Bone marrow (tissue), 2 donors: ENCODE measurements around the gene CWH43.
"Not testable (repeated sequence)": the region's sequence is repeated elsewhere in the genome, so short reads cannot be mapped to it uniquely, and the experiment has no call there.

ENCODE experiments used
- DNase-seq, 2 donors: peaks; one replicate each; lab custom pipeline; 2025; lab: John Stamatoyannopoulos, UW

The CWH43 gene

DNA sequence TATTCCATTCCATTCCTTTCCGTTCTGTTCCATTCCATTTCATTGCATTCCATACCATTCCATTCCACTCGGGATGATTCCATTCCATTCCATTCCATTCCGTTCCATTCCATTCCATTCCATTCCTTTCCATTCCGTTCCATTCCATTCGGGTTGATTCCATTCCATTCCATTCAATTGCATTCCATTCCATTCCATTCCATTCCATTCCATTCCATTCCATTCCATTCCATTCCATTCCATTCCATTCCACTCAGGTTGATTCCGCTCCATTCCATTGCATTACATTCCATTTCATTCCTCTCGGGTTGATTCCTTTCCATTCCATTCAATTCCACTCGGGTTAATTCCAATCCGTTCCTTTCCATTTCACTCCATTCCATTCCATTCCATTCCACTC lies 111.0 kb downstream of the CWH43 start:
- not testable (repeated sequence) for DNase-seq

DNA sequence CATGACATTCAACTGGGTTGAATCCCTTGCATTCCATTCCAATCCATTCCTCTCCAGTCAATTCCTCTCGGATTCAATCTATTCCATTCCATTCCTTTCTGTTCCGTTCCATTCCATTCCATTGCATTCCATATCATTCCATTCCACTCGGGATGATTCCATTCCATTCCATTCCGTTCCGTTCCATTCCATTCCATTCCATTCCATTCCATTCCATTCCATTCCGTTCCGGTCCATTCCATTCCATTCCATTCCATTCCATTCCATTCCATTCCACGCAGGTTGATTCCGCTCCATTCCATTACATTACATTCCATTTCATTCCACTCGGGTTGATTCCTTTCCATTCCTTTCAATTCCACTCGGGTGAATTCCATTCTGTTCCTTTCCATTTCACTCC lies 111.4 kb downstream of the CWH43 start:
- DNase-seq: not testable (repeated sequence)

DNA sequence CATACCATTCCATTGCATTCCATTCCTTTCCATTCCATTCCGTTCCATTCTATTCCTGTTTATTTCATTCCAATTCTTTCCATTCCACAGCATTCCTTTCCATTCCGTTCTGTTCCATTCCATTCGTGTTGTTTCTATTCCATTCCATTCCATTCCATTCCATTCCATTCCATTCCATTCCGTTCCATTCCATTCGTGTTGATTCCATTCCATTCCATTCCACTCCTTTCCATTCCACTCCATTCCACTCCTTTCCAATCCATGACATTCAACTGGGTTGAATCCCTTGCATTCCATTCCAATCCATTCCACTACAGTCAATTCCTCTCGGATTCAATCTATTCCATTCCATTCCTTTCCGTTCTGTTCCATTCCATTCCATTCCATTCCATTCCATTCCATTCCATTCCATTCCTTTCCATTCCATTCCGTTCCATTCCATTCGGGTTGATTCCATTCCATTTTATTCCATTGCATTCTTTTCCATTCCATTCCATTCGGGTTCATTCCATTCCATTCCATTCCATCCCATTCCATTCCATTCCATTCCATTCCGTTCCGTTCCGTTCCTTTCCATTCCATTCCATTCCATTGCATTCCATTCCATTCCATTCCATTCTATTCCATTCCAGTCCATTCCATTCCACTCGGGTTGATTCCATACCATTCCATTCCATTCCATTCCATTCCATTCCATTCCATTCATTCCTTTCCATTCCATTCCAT lies 112.1 kb downstream of the CWH43 start:
- not testable (repeated sequence) for DNase-seq

DNA sequence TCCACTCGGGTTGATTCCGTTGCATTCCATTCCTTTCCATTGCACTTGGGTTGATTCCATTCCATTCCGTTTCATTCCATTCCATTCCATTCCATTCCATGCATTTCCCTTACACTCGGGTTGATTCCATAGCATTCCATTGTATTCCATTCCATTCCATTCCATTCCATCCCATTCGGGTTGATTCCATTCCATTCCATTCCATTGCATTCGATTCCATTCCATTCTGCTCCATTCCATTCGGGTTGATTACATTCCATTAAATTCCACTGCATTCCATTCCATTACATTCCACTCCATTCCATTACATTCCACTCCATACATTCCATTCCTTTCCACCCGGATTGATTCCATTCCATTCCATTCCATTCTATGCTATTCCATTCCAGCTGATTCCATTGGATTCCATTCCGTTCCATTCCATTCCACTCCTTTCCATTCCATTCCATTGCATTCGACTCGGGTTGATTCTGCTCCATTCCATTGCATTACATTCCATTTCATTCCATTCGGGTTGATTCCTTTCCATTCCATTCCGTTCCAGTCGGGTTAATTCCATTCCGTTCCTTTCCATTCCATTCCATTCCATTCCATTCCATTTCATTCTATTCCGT lies 113.9 kb downstream of the CWH43 start:
- DNase-seq: not testable (repeated sequence)

DNA sequence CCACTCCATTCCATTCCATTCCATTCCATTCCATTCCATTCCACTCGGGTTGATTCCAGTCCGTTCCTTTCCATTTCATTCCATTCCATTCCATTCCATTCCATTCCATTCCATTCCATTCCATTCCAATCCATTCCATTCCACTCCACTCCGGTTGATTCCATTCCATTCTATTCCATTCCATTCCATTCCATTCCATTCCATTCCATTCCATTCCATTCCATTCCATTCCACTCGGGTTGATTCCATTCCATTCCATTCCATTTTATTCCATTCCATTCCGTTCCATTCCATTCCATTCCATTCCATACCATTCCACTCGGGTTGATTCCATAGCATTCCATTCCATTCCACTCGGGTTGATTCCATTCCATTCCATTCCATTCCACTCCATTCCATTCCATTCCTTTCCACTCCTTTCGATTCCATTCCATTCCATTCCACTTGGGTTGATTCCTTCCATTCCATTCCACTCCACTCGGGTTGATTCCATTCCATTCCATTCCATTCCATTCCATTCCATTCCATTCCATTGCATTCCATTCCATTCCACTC lies 116.3 kb downstream of the CWH43 start:
- DNase-seq: not testable (repeated sequence)

DNA sequence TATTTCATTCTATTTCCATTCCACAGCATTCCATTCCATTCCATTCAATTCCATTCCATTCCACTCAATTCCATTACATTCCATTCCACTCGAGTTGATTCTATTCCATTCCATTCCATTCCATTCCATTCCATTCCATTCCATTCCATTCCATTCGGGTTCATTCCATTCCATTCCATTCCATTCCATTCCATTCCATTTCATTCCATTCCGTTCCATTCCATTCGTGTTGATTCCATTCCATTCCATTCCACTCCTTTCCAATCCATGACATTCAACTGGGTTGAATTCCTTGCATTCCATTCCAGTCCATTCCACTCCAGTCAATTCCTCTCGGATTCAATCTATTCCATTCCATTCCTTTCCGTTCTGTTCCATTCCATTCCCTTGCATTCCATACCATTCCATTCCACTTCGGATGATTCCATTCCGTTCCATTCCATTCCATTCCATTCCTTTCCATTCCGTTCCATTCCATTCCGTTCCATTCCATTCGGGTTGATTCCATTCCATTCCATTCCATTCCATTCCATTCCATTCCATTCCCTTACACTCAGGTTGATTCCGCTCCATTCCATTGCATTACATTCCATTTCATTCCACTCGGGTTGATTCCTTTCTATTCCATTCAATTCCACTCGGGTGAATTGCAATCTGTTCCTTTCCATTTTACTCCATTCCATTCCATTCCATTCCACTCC lies 117.5 kb downstream of the CWH43 start:
- not testable (repeated sequence) for DNase-seq

DNA sequence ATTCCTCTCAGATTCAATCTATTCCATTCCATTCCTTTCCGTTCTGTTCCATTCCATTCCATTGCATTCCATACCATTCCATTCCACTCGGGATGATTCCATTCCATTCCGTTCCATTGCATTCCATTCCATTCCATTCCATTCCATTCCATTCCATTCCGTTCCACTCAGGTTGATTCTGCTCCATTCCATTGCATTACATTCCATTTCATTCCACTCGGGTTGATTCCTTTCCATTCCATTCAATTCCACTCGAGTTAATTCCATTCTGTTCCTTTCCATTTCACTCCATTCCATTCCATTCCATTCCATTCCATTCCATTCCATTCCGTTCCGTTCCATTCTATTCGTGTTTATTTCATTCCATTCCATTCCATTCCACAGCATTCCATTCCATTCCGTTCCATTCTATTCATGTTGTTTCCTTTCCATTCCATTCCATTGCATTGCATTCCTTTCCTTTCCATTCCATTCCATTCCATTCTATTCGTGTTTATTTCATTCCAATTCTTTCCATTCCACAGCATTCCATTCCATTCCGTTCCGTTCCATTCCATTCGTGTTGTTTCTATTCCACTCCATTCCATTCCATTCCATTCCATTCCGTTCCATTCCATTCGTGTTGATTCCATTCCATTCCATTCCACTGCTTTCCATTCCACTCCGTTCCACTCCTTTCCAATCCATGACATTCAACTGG lies 118.3 kb downstream of the CWH43 start:
- not testable (repeated sequence) for DNase-seq

DNA sequence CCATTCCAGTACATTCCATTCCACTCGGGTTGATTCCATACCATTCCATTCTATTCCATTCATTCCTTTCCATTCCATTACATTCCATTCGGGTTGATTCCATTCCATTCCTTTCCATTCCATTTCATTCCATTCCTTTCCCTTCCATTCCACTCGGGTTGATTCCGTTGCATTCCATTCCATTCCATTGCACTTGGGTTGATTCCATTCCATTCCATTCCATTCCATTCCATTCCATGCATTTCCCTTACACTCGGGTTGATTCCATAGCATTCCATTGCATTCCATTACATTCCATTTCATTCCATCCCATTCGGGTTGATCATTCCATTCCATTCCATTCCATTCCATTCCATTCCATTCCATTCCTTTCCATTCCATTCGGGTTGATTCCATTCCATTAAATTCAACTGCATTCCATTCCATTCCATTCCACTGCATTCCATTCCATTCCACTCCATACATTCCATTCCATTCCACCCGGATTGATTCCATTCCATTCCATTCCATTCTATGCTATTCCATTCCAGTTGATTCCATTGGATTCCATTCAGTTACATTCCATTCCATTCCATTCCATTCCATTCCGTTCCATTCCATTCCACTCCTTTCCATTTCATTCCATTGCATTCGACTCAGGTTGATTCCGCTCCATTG lies 119.3 kb downstream of the CWH43 start:
- DNase-seq: not testable (repeated sequence)

DNA sequence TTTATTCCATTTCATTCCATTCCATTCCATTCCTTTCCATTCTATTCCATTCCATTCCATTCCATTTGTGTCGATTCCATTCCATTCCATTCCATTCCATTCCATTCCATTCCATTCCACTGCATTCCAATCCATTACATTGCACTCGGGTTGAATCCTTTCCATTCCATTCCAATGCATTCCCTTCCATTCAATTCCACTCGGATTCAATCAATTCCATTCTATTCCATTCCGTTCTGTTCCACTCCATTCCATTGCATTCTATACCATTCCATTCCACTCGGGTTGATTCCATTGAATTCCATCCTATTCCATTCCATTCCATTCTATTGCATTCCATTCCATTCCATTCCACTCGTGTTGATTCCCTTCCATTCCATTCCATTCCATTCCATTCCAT lies 121.2 kb downstream of the CWH43 start:
- DNase-seq: not testable (repeated sequence)

DNA sequence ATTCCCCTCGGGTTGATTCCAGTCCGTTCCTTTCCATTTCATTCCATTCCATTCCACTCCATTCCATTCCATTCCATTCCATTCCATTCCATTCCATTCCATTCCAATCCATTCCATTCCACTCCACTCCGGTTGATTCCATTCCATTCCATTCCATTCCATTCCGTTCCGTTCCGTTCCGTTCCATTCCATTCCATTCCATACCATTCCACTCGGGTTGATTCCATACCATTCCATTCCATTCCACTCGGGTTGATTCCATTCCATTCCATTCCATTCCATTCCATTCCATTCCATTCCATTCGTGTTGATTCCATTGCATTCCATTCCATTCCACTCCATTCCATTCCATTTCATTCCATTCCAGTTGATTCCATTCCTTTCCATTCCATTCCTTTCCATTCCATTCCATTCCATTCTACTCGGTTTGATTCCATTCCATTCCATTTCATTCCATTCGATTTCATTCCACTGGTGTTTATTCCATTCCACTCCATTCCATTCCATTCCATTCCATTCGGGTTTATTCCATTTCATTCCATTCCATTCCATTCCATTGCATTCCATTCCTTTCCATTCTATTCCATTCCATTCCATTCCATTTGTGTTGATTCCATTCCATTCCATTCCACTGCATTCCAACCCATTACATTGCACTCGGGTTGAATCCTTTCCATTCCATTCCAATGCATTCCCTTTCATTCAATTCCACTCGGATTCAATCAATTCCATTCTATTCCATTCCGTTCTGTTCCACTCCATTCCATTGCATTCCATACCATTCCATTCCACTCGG lies 122.3 kb downstream of the CWH43 start:
- not testable (repeated sequence) for DNase-seq

DNA sequence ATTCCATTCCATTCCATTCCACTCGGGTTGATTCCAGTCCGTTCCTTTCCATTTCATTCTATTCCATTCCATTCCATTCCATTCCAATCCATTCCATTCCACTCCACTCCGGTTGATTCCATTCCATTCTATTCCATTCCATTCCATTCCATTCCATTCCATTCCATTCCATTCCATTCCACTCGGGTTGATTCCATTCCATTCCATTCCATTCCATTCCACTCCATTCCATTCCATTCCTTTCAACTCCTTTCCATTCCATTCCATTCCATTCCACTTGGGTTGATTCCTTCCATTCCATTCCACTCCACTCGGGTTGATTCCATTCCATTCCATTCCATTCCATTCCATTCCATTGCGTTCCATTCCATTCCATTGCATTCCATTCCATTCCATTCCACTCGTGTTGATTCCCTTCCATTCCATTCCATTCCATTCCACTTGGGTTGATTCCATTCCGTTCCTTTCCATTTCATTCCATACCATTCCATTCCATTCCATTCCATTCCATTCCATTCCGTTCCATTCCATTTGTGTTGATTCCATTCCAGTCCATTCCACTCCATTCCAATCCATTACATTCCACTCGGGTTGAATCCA lies 123.6 kb downstream of the CWH43 start:
- not testable (repeated sequence) for DNase-seq

DNA sequence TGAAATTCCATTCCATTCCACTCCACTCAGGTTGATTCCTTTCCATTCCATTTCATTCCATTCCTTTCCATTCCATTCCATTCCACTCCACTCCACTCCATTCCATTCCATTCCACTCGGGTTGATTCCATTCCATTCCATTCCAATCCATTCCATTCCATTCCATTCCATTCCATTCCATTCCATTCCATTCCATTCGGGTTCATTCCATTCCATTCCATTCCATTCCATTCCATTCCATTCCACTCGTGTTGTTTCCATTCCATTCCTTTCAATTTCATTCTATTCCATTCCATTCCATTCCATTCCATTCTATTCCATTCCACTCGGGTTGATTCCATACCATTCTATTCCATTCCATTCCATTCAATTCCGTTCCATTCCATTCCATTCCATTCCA lies 124.5 kb downstream of the CWH43 start:
- not testable (repeated sequence) for DNase-seq
